B cell (primary cell): ENCODE measurements around the gene DENND5B. TPM values are rescaled to one million over a fixed set of nuclear protein-coding genes. Genes with fewer than 3 reads are reported as not detected.
"Not testable (repeated sequence)": the region's sequence is repeated elsewhere in the genome, so short reads cannot be mapped to it uniquely, and the experiment has no call there.

ENCODE experiments used
- ATAC-seq: fragments of 200-7000 bp; cut with Tn5 transposase; one replicate; pipeline ENCODE4 v1.10.0; 2021; ENCODE audit warnings: low read depth, mild to moderate bottlenecking, moderate number of reproducible peaks, moderate library complexity
- CTCF ChIA-PET: fragments of 350-600 bp; sonication (Branson Sonifier 250); formaldehyde crosslinking; loops from one replicate; lab custom pipeline; 2021; ENCODE audit warnings: antibody characterized with exemption, inconsistent platforms; lab: Charles Lee
- POLR2A ChIA-PET: fragments of 350-600 bp; sonication (Branson Sonifier 250); formaldehyde crosslinking; loops from one replicate; lab custom pipeline; 2021; ENCODE audit warnings: antibody characterized with exemption; lab: Charles Lee
- DNase-seq: peaks from one replicate; pipeline ENCODE4 v3.0.0; 2013
- H2AFZ ChIP-seq: 2 replicates; pipeline ENCODE4 v1.6.1; 2012; ENCODE audit warnings: mild to moderate bottlenecking, low read depth, low read length; ENCODE audit not compliant: insufficient read depth, poor library complexity, severe bottlenecking
- H3K27ac ChIP-seq, 2 donors: 1 replicate in 1 of 2; 2 replicates in 1 of 2; pipeline ENCODE4 v1.5.1; 2012 to 2013; ENCODE audit warnings: low read length in 2 of 2, mild to moderate bottlenecking in 2 of 2, moderate library complexity in 1 of 2
- H3K27me3 ChIP-seq, 4 experiments: fragments of 200-600 bp in 1 of 4; sonication (generic) in 1 of 4; replicated peaks in 1 of 4; 1 replicate in 2 of 4; 2 replicates in 2 of 4; pipeline versions ENCODE4 v1.6.1 to v1.7.0; 2013 to 2016; ENCODE audit warnings: low read length in 3 of 4, mild to moderate bottlenecking in 2 of 4, mixed read lengths in 1 of 4, moderate library complexity in 1 of 4; ENCODE audit not compliant: insufficient read depth in 4 of 4, control insufficient read depth in 3 of 4; ENCODE audit errors: control extremely low read depth in 1 of 4
- H3K36me3 ChIP-seq, 2 experiments: replicated peaks in 1 of 2; 1 replicate in 1 of 2; 2 replicates in 1 of 2; pipeline versions ENCODE4 v1.6.1 to v1.7.1; 2013; ENCODE audit warnings: low read length in 1 of 2; ENCODE audit not compliant: insufficient read depth in 2 of 2, control insufficient read depth in 1 of 2; ENCODE audit errors: control extremely low read depth in 1 of 2, extremely low read depth in 1 of 2
- H3K4me1 ChIP-seq, 2 donors: fragments of 200-600 bp in 1 of 2; sonication (generic) in 1 of 2; 1 replicate in 1 of 2; 2 replicates in 1 of 2; pipeline versions ENCODE4 v1.5.1 to v1.6.1; 2013 to 2017; ENCODE audit warnings: low read length in 2 of 2; ENCODE audit not compliant: control insufficient read depth in 2 of 2, insufficient read depth in 2 of 2
- H3K4me2 ChIP-seq: replicated peaks from 2 replicates; pipeline ENCODE3; 2012; ENCODE audit warnings: mild to moderate bottlenecking, low read depth, low read length; ENCODE audit not compliant: poor library complexity, severe bottlenecking
- H3K4me3 ChIP-seq, 5 experiments: fragments of 200-600 bp in 1 of 5; sonication (generic) in 1 of 5; 1 replicate in 3 of 5; 2 replicates in 2 of 5; pipeline versions ENCODE4 v1.5.1 to v1.7.0; 2011 to 2016; ENCODE audit warnings: low read length in 4 of 5, mild to moderate bottlenecking in 4 of 5, low read depth in 2 of 5, control low read depth in 1 of 5, moderate library complexity in 1 of 5; ENCODE audit not compliant: insufficient read depth in 1 of 5; ENCODE audit errors: control extremely low read depth in 1 of 5, extremely low read depth in 1 of 5
- H3K79me2 ChIP-seq: fragments of 200-600 bp; sonication (generic); one replicate; pipeline ENCODE4 v1.6.0; 2016; ENCODE audit warnings: low read length; ENCODE audit not compliant: control insufficient read depth, insufficient read depth
- H3K9ac ChIP-seq: fragments of 200-600 bp; sonication (generic); 2 replicates; pipeline ENCODE4 v1.6.1; 2017; ENCODE audit warnings: mild to moderate bottlenecking, low read length, moderate library complexity
- H3K9me3 ChIP-seq, 3 donors: one replicate each; pipeline versions ENCODE4 v1.6.1 to v1.7.1; 2013; ENCODE audit warnings: low read length in 2 of 3; ENCODE audit not compliant: control insufficient read depth in 2 of 3, insufficient read depth in 1 of 3; ENCODE audit errors: control extremely low read depth in 1 of 3
- H4K20me1 ChIP-seq: 2 replicates; pipeline ENCODE4 v1.6.0; 2012; ENCODE audit warnings: mild to moderate bottlenecking, low read length; ENCODE audit not compliant: insufficient read depth, control insufficient read depth, poor library complexity, severe bottlenecking
- H3K27ac Mint-ChIP-seq: one replicate; pipeline ENCODE4 v1.8.0; 2021; ENCODE audit warnings: mixed read lengths
- H3K27me3 Mint-ChIP-seq: one replicate; pipeline ENCODE4 v1.8.0; 2021; ENCODE audit warnings: mixed read lengths
- H3K4me1 Mint-ChIP-seq: one replicate; pipeline ENCODE4 v1.8.0; 2021; ENCODE audit warnings: mixed read lengths
- H3K4me3 Mint-ChIP-seq: one replicate; pipeline ENCODE4 v1.8.0; 2021; ENCODE audit warnings: mixed read lengths
- H3K9me3 Mint-ChIP-seq: one replicate; pipeline ENCODE4 v1.8.0; 2022; ENCODE audit warnings: mixed read lengths; ENCODE audit not compliant: insufficient read depth
- EZH2 ChIP-seq: IDR thresholded peaks from 2 replicates; pipeline ENCODE4 v1.6.1; 2012; ENCODE audit warnings: borderline replicate concordance, low read depth, mild to moderate bottlenecking, moderate library complexity, low read length; ENCODE audit not compliant: insufficient read depth, poor library complexity, severe bottlenecking
- WGBS: methylation state at CpG from one replicate; pipeline ENCODE4 v1.1.5; 2013; ENCODE audit warnings: missing lambda C conversion rate; ENCODE audit not compliant: insufficient coverage; 5-methylcytosine and 5-hydroxymethylcytosine counted together
- intact Hi-C: fragments of 100-400 bp; cut with micrococcal nuclease; formaldehyde crosslinking; loops from one replicate; pipeline ENCODE4 v1.10.0; 2022
- polyA plus RNA-seq: library from polyadenylated mRNA; depleted of rRNA; stranded (reverse); fragments of >200 nt; gene quantifications from 2 replicates; pipeline ENCODE4 v1.2.3, GENCODE V29; 2012
- total RNA-seq, 2 donors: library from RNA; stranded (reverse); fragments of 120-200 nt in 1 of 2; gene quantifications; 1 replicate in 1 of 2; 2 replicates in 1 of 2; pipeline versions ENCODE4 v1.2.3 to v1.2.4, GENCODE V29; 2013 to 2022
- TF ChIP-seq, protein P1 (sequence below): fragments of 200-600 bp; IDR thresholded peaks from one replicate; pipeline ENCODE4 v1.8.0; 2022; ENCODE audit warnings: antibody characterized with exemption, mild to moderate bottlenecking

DENND5B gene
- total and polyA plus RNA-seq, 2 donors (not counting 1 experiment from before 2014, with no cell fraction given), result 18.7 to 55.3 TPM

DNA sequence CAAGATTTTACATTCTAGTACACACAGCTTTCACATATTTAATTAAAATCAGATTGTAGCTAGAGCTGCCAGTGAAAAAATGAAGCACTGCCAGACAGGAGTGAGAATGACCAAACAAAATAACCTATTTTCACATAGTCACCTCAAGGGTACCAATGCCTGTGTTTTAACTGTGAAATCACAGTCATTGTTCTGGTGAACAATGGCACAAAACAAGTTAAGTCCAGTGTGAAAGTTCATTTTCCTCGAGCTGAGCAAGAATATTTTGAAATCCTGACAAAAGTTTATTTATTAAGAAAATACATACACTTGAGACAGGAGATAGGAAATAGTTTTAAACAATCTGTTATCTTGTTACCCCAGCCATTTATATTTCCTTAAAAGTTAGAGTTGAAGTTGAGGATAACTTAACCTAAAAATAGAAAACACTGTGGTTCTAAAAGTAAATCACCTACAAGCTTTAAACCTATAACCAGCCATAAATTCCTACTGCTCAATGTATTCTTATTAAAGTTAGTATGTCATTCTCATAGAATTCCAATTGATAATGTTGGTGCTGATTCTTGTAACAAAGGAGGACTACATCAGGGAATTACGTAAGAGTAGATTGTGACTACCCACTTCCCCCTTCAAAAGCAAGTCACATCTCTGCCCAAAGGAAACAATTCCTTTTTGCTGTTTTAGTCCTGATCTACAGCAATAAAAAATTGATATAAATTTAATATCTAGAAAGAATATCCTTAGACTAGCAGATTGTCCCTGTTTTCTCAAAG, 15.9 kb downstream of the DENND5B start:
- Histone ChIP-seq H3K9me3 (no peaks in the 10 kb centered on the region), H3K27ac (peak overlapping the region in 1 of 2 donors; percentile 50), H3K4me2 (peak overlapping the region; percentile 10), H3K4me1 (peaks cover 38 to 45% of the 10 kb centered on the region in 2 donors), H3K27me3 (no peaks in the 10 kb centered on the region), H3K4me3 (no peak overlapping the region), H3K36me3 (peaks cover 0 to 2% of the 10 kb centered on the region in 2 experiments), H3K79me2 (peaks cover 96% of the 10 kb centered on the region), H4K20me1 (peaks cover 38% of the 10 kb centered on the region), H2AFZ (no peak overlapping the region), H3K9ac (no peak overlapping the region)
- Mint-ChIP-seq H3K4me1 (peaks cover 66% of the 10 kb centered on the region), H3K27ac (no peak overlapping the region), H3K27me3 (no peaks in the 10 kb centered on the region), H3K9me3 (no peaks in the 10 kb centered on the region), H3K4me3 (no peak overlapping the region)
- intact Hi-C loops, result no loop called here
- ChIA-PET CTCF (no interaction called here), POLR2A (no interaction called here)
- TF ChIP-seq, protein P1, sequence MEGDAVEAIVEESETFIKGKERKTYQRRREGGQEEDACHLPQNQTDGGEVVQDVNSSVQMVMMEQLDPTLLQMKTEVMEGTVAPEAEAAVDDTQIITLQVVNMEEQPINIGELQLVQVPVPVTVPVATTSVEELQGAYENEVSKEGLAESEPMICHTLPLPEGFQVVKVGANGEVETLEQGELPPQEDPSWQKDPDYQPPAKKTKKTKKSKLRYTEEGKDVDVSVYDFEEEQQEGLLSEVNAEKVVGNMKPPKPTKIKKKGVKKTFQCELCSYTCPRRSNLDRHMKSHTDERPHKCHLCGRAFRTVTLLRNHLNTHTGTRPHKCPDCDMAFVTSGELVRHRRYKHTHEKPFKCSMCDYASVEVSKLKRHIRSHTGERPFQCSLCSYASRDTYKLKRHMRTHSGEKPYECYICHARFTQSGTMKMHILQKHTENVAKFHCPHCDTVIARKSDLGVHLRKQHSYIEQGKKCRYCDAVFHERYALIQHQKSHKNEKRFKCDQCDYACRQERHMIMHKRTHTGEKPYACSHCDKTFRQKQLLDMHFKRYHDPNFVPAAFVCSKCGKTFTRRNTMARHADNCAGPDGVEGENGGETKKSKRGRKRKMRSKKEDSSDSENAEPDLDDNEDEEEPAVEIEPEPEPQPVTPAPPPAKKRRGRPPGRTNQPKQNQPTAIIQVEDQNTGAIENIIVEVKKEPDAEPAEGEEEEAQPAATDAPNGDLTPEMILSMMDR, result no peak
- TF ChIP-seq EZH2, result no peak
- WGBS, result no CpG with 5 or more reads among the region's 2 CpGs
- ATAC-seq (no peak), DNase-seq (no peak)

DNA sequence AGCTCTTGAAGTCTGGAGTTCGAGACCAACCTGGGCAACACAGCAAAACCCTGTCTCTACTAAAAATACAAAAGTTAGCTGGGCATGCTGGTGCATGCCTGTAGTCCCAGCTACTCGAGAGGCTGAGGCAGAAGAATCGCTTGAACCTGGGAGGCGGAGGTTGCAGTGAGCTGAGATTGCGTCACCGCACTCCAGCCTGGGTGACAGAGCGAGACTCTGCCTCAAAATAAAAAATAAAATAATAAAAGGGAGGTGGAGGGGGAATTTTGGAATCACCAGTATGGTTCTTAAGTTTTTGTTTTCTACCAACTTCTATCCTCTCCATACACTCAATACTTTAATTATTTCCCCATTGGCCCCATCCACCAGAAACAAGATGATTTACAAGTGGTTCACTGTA, 16.6 kb downstream of the DENND5B start:
- H3K27ac Mint-ChIP-seq, H3K27me3 ChIP-seq, H3K27me3 Mint-ChIP-seq, H3K9me3 ChIP-seq, H3K4me3 ChIP-seq, H3K27ac ChIP-seq, H3K36me3 ChIP-seq, POLR2A ChIA-PET, H3K9me3 Mint-ChIP-seq, H2AFZ ChIP-seq, H3K9ac ChIP-seq, CTCF ChIA-PET, H3K4me3 Mint-ChIP-seq, DNase-seq, ATAC-seq, intact Hi-C loops: not testable (repeated sequence)
- Histone ChIP-seq H4K20me1 (peaks cover 41% of the 10 kb centered on the region), H3K4me1 (peaks cover 38 to 45% of the 10 kb centered on the region in 2 donors), H3K4me2 (peak overlapping the region; percentile 10), H3K79me2 (peaks cover 98% of the 10 kb centered on the region)
- peaks cover 67% of the 10 kb centered on the region for H3K4me1 Mint-ChIP-seq
- WGBS, result no CpG with 5 or more reads among the region's 7 CpGs
